PFSK-1 (cell line): ENCODE results near the gene SERINC5.

ENCODE experiments used
- POLR2AphosphoS5 ChIP-seq: IDR thresholded peaks from 2 replicates; pipeline ENCODE4 v1.6.1; 2012; ENCODE audit warnings: low read depth, mild to moderate bottlenecking, control low read depth, low read length, moderate library complexity
- REST ChIP-seq, 2 experiments: IDR thresholded peaks; 2 replicates each; pipeline versions ENCODE4 v1.6.1 to v1.8.0; 2011 to 2012; ENCODE audit warnings: low read depth in 2 of 2, low read length in 2 of 2, control low read depth in 1 of 2, inconsistent platforms in 1 of 2, mild to moderate bottlenecking in 1 of 2, moderate library complexity in 1 of 2; ENCODE audit not compliant: insufficient read depth in 1 of 2
- SIN3A ChIP-seq: IDR thresholded peaks from 2 replicates; pipeline ENCODE4 v1.6.1; 2012; ENCODE audit warnings: mild to moderate bottlenecking, low read length, moderate library complexity, borderline replicate concordance; ENCODE audit not compliant: insufficient read depth
- TAF1 ChIP-seq: IDR thresholded peaks from 2 replicates; pipeline ENCODE4 v1.6.1; 2012; ENCODE audit warnings: low read length, control low read depth, borderline replicate concordance; ENCODE audit not compliant: insufficient read depth

DNA sequence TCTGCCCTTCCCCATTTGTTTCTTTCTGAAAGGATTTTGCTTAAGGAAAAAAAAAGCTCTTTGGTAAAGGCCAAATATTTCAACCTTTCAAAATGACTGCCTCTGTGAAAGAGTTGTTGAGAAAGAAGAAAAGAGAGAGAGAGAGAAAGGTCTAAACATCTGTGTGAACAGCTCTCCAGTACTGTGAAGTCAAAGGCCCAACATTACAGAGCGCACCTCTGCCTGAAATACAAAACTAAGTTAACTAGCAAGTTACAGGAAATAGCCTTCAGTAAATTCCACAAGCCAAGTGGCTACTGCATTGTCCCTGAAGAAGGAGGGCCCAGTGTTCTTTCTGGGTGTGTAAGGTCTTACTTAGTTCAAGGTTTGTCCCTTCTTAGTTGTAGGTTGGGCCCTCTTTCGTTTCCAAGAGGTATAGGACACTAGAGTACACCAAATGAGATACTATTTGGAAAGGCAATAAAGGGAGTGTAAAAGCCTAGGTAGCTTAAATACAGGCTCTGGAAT, 116.3 kb downstream of the SERINC5 start:
- TF ChIP-seq POLR2AphosphoS5 = no peak
- TF ChIP-seq SIN3A = no peak
- TF ChIP-seq TAF1 = no peak
- no peak for TF ChIP-seq REST (IDR thresholded peaks at IDR 0.05; ENCODE audit: insufficient read depth in 1 of 2, low read depth in 2 of 2, low read length in 2 of 2)
